Ascending aorta (tissue), 2 donors: Measurements from ENCODE around the gene KDM2B. TPM values are rescaled to one million over a fixed set of nuclear protein-coding genes. Genes with fewer than 3 reads are reported as not detected.

Source experiments
- DNase-seq, 2 donors: peaks; one replicate each; pipeline ENCODE4 v3.0.0-alpha.2; 2019; ENCODE audit warnings: low spot score in 2 of 2
- H3K27ac ChIP-seq, 2 donors: fragments of 200-600 bp; sonication (generic); one replicate each; pipeline ENCODE4 v1.5.1; 2016 to 2017; ENCODE audit warnings: mild to moderate bottlenecking in 1 of 2
- H3K27me3 ChIP-seq: fragments of 200-600 bp; sonication (generic); one replicate; pipeline ENCODE4 v1.5.1; 2017
- H3K36me3 ChIP-seq, 2 donors: fragments of 200-600 bp; sonication (generic); one replicate each; pipeline ENCODE4 v1.5.1; 2016
- H3K4me1 ChIP-seq, 2 donors: fragments of 200-600 bp; sonication (generic); one replicate each; pipeline ENCODE4 v1.5.1; 2016 to 2017; ENCODE audit warnings: mild to moderate bottlenecking in 1 of 2
- H3K4me3 ChIP-seq, 2 donors: fragments of 200-600 bp; sonication (generic); one replicate each; pipeline ENCODE4 v1.5.1; 2016 to 2017; ENCODE audit warnings: mild to moderate bottlenecking in 1 of 2
- H3K9me3 ChIP-seq, 2 donors: fragments of 200-600 bp; sonication (generic); one replicate each; pipeline ENCODE4 v1.5.1; 2016
- intact Hi-C: fragments of 100-400 bp; cut with DNase I; formaldehyde crosslinking; loops from one replicate; pipeline ENCODE4 v1.15.1; 2023
- total RNA-seq: library from RNA; depleted of rRNA; stranded (reverse); fragments of >200 nt; gene quantifications from one replicate; pipeline ENCODE4 v1.1.0, GENCODE V29; 2016
- TF ChIP-seq, protein P1 (sequence below), 3 experiments: fragments of 200-600 bp in 2 of 3; fragments of 450-650 bp in 1 of 3; sonication (generic) in 2 of 3; IDR thresholded peaks; one replicate each; pipeline ENCODE4 v1.5.1; 2016 to 2019; ENCODE audit warnings: antibody characterized with exemption in 3 of 3, mild to moderate bottlenecking in 1 of 3, moderate library complexity in 1 of 3

Gene KDM2B
- total RNA-seq, 1 donor from 2014 or later, result 17.3 TPM

DNA sequence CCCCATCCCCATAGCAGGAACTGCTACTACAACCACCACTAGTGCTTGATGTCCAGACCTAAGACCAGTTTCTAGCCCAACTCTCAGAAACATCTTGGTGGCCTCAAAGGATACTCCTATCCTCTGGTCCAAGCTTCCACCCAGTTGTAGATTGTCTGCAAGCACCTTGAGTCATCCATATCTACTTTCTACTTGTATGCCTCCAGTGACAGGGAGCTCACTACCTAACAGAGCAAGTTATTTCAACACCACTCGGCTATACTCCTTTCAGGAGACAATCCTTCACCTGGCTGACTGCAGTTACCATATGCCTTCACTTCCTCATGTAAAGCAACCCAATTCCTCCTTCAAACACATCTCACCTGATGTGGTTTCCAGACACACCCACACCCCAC, 49.5 kb downstream of the KDM2B start:
- Histone ChIP-seq H3K9me3 (no peaks in the 10 kb centered on the region), H3K4me3 (no peak overlapping the region), H3K27me3 (no peaks in the 10 kb centered on the region), H3K27ac (no peak overlapping the region), H3K4me1 (peaks cover 3 to 7% of the 10 kb centered on the region in 2 donors), H3K36me3 (peaks cover 3 to 5% of the 10 kb centered on the region in 2 donors)
- TF ChIP-seq, protein P1, sequence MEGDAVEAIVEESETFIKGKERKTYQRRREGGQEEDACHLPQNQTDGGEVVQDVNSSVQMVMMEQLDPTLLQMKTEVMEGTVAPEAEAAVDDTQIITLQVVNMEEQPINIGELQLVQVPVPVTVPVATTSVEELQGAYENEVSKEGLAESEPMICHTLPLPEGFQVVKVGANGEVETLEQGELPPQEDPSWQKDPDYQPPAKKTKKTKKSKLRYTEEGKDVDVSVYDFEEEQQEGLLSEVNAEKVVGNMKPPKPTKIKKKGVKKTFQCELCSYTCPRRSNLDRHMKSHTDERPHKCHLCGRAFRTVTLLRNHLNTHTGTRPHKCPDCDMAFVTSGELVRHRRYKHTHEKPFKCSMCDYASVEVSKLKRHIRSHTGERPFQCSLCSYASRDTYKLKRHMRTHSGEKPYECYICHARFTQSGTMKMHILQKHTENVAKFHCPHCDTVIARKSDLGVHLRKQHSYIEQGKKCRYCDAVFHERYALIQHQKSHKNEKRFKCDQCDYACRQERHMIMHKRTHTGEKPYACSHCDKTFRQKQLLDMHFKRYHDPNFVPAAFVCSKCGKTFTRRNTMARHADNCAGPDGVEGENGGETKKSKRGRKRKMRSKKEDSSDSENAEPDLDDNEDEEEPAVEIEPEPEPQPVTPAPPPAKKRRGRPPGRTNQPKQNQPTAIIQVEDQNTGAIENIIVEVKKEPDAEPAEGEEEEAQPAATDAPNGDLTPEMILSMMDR (IDR thresholded peaks at IDR 0.05), result no peak
- intact Hi-C loops, result no loop called here
- no peak for DNase-seq

DNA sequence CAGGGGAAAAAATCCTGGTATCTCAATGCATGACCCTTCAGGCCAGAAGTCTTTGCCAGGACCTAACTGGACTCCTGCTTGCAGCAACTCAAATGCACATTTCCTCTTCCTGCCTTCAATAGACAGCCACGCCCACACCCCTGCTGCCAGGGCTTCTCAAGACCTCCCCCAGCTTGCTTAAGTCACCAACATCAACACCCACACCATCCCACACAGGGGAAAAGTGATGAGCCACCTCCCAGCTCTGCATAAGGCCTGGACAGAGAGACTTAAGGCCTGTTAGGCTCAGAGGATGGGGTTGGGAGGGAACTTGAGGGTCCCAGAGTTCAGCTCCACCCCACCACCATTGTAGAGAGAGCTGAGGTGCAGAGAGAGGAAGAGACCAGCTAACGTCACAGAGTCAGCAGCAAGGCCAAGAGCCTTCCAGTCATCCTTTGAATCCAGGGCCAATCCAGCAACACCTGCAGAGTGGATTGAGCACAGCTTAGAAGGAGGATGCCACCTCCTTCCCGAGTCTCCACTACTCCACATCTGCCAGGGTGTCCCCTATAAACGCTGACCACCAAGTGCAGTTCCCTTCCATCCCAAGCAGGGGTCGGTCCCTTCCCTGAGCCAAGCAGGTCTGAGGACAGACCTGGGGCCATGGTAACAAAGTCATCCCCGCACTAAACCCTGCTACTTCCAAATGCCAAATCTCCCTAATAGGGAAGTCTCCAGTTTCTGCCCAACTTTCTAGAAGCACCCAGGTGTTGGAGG, 50.0 kb downstream of the KDM2B start:
- DNase-seq, result peak; percentile 50 to 87
- Histone ChIP-seq H3K27ac (peak overlapping the region in 1 of 2 donors; percentile 0), H3K9me3 (no peaks in the 10 kb centered on the region), H3K27me3 (no peaks in the 10 kb centered on the region), H3K36me3 (peaks cover 3 to 9% of the 10 kb centered on the region in 2 donors), H3K4me3 (no peak overlapping the region), H3K4me1 (peaks cover 3 to 4% of the 10 kb centered on the region in 2 donors)
- intact Hi-C loops, result no loop called here
- TF ChIP-seq, protein P1 (IDR thresholded peaks at IDR 0.05), result no peak

DNA sequence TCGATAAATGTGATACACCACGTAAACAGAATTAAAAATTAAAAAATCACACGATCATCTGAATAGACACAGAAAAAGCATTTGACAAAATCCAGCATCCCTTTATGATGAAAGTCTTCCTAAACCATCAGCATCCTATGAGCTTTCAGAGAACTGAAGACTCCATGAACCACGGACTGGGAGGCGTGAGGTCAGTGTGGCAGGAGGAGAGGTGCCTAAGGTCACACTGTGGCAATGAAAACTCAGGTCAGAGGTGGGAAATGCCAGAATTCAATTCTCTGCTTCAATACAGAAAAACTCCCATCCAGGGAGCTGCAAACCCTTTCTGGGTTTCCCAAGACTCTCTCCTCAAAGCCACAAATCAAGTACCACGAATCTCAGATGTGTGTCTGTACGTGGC, 51.6 kb downstream of the KDM2B start:
- intact Hi-C loops, result no loop called here
- no peak overlapping the region for H3K27ac ChIP-seq
- TF ChIP-seq, protein P1 (IDR thresholded peaks at IDR 0.05), result no peak
- H3K9me3 ChIP-seq, result no peaks in the 10 kb centered on the region
- no peak overlapping the region for H3K4me3 ChIP-seq
- peaks cover 3 to 9% of the 10 kb centered on the region in 2 donors for H3K36me3 ChIP-seq
- H3K27me3 ChIP-seq, result no peaks in the 10 kb centered on the region
- DNase-seq, result no peak
- no peaks in the 10 kb centered on the region for H3K4me1 ChIP-seq

DNA sequence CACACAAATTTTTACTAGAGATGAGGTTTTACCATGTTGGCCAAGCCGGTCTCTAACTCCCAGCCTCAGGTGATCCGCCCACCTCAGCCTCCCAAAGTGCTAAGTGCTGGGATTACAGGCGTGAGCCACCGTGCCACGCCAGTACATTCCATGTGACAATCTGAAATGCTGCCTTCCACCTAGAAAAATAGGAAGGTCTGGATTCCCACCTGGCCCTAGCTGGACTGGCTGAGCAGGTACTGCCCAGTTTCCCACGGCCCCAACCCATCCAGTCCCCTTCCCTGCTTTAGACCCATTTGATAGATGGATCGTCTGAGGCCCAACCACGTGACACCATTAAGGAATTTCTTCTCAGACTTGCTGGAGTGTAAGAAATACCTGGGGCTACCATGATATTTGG, 55.4 kb downstream of the KDM2B start:
- H3K27me3 ChIP-seq, result no peaks in the 10 kb centered on the region

DNA sequence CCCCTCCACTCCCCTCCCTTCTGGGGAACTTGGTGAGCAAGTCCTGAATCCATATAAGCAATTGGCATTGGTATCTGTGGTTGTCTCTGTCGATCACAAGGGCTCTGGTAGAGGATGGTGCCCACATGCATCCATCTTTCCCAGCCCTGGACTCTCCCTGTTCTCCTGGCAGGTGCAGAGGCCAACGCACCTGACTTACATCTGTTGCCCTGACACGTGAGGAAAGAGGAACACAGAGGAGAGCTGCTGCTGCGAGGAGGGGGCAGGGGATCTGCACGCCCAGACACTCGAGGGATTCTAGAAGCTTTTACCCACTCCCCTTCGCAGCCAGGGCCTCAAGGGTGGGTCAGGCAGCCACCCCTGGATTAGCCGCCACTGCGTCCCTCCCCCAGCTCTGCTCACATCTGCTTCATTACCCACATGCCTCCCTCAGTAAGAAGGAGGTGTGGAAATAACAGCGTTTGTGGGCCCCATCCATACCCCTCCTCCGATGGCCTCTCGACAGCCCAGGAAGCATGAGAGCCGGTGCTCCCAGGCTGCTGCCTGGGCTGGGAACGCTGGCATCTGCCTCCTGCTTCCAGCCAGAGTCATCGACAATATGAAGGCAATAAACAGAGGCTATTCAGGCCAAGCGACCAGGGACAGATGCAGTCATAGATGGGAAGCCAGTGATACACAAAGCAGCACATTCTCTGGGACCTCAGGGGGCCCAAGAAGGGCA, 56.5 kb downstream of the KDM2B start:
- H3K27ac ChIP-seq, result no peak overlapping the region
- H3K36me3 ChIP-seq, result peaks cover 7 to 20% of the 10 kb centered on the region in 2 donors
- intact Hi-C loops, result no loop called here
- TF ChIP-seq, protein P1 (IDR thresholded peaks at IDR 0.05), result no peak
- no peaks in the 10 kb centered on the region for H3K4me1 ChIP-seq
- H3K4me3 ChIP-seq, result no peak overlapping the region
- no peaks in the 10 kb centered on the region for H3K9me3 ChIP-seq
- no peak for DNase-seq
- H3K27me3 ChIP-seq, result no peaks in the 10 kb centered on the region

More for the DNA sequence above, 55.4 kb downstream of the KDM2B start:
- intact Hi-C loops, result no loop called here
- H3K36me3 ChIP-seq, result peaks cover 7 to 15% of the 10 kb centered on the region in 2 donors
- no peak for DNase-seq
- H3K4me1 ChIP-seq, result no peaks in the 10 kb centered on the region
- no peak overlapping the region for H3K27ac ChIP-seq
- no peaks in the 10 kb centered on the region for H3K9me3 ChIP-seq
- TF ChIP-seq, protein P1 (IDR thresholded peaks at IDR 0.05), result no peak
- no peak overlapping the region for H3K4me3 ChIP-seq
